SKM-1 treated with dmso at 0.1 percent for 144 hours (cell line): ENCODE measurements around the gene SLC22A15.
"Not testable (repeated sequence)": the region's sequence is repeated elsewhere in the genome, so short reads cannot be mapped to it uniquely, and the experiment has no call there.

Experiments used
- DNase-seq: peaks from one replicate; lab custom pipeline; 2025; ENCODE audit not compliant: unreplicated experiment; lab: John Stamatoyannopoulos, UW

Gene SLC22A15

GRCh38 chr1:116031302-116031835, 55.1 kb downstream of the SLC22A15 start:
- DNase-seq, result no peak

GRCh38 chr1:116033322-116033721, 57.0 kb downstream of the SLC22A15 start:
- DNase-seq, result no peak

- DNase-seq, result no peak
Measured at GRCh38 chr1:116036255-116036654, 59.9 kb downstream of the SLC22A15 start.

DNA sequence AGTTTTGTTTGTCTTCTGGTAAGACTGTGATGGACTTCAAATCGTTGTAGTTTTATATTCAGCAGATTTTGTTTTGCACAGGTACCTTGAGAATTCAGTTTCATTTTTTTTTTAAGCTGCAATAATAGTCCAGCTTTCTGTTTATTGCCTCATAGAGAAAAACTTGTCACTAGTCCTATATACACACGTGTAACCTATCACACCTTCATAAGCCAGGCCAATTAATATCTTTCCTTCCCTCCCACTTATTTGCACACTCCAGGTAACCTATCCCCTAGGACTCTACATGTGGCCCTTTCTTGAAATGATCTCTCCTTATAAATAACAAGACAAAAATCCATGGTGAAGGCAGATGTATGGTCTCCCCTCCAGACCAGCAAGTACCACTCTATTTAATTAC, 62.4 kb downstream of the SLC22A15 start:
- DNase-seq, result no peak

DNA sequence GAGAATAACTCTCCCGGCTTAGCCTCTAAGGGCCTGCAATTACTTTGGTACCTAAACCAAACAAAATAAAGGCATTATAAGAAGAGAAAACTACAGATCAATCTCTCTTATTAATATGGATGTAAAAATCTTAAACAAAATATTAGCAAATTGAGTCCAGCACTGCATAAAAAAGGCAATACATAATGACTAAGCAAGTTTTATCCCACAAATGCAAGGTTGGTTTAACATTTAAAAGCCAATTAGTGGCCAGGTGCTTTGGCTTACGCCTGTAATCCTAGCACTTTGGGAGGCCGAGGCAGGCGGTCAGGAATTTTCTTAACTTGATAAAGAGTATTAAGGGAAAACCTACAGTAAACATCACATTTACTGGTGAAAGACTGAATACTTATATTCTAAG, 67.8 kb downstream of the SLC22A15 start:
- DNase-seq, result no peak

DNA sequence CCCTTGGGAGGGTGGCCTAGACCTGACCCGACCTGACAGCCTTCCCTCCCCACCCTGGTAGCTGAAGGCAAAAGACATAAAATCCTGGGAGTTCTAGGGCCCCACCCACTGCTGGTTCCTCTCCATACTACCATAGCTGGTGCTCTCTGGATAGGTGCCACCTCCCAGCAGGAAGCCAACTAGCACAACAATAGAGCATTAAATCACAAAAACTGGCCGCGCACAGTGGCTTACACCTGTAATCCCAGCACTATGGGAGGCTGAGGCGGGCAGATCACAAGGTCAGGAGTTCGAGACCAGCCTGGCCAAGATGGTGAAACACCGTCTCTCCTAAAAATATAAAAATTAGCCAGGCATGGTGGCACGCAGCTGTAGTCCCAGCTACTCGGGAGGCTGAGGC, 70.6 kb downstream of the SLC22A15 start:
- not testable (repeated sequence) for DNase-seq

- DNase-seq, result not testable (repeated sequence)
Measured at GRCh38 chr1:116051896-116052295, 75.6 kb downstream of the SLC22A15 start.

- no peak for DNase-seq
Measured at GRCh38 chr1:116062201-116062600, 85.9 kb downstream of the SLC22A15 start.

- DNase-seq, result no peak
Measured at GRCh38 chr1:116064616-116065015, 88.3 kb downstream of the SLC22A15 start.

- no peak for DNase-seq
Measured at GRCh38 chr1:116066868-116067565, 90.7 kb downstream of the SLC22A15 start.

DNA sequence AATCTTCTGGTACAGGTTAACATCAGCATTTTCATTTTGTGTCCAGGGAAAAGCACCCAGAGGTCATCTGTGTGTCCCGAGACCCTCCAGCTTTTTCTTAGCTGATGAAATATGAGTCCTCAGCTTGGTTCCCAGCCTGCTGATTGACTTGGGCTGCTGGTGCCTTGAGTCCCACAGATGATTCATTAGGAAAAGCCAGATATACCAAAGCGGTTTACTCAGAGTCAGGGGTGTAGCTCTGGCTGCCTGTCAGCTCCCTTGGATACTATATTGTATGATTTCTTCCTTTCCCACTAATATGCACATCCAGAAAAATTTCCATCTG, 91.2 kb downstream of the SLC22A15 start:
- no peak for DNase-seq

DNA sequence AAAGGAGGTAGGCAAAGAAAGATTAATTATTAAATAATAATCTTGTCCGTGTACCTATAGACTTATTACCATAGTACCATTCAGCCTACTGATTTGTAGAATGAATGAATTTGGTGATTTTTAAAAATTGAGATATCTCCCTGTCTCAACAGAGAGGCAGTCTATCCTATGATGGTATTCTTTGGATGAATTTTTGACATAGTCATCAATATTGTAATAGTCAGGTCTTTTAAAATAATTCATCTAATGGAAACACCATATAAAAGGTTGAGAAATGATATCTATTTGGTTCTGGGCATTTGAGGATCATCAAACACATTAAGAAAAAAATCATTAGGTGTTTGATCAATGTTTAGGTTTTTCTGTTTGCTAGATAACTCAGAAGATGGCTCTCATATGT, 99.3 kb downstream of the SLC22A15 start:
- DNase-seq, result no peak

DNA sequence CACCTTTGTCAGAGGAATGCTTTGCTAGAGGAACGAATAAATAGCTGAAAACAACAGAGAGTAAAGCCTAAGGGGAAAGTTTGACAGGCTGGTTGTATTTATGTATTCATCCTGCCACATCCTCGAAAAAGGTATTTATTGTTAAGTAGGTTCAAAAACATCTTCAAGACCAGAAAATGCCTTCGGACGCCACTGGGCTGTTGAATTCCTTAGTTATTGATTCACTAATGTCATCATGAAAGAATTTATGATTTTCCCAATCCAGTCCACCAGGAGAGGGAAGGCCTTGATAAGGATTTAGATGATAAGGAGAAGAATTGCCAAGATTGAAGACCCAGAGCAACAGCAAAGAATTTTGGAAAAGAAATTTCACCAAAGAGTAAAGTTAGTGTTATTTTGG, 99.7 kb downstream of the SLC22A15 start:
- DNase-seq, result no peak

DNA sequence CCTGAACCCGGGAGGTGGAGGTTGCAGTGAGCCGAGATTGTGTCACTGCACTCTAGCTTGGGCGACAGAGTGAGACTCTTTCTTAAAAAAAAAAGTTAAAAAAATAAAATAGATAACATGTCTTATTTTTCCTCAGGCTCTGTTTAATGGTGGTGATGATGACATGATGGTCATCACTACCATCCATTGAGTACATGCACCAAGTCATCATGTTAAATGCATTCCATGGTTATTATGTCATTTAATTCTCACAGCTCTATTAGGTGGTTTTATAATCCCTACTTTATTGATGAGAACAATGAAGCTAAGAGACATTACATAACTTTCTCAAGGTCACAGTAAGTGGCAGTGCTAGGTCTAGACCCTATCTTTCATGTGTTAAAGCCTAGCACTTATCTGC, 100.5 kb downstream of the SLC22A15 start:
- DNase-seq, result no peak

GRCh38 chr1:116078699-116079223, 102.4 kb downstream of the SLC22A15 start:
- DNase-seq, result no peak

GRCh38 chr1:116087628-116088027, 111.3 kb downstream of the SLC22A15 start:
- DNase-seq, result no peak

- DNase-seq, result no peak
Measured at GRCh38 chr1:116089870-116090269, 113.6 kb downstream of the SLC22A15 start.

GRCh38 chr1:116091083-116091482, 114.8 kb downstream of the SLC22A15 start:
- DNase-seq, result no peak

- DNase-seq, result no peak
Measured at GRCh38 chr1:116092752-116093489, 116.6 kb downstream of the SLC22A15 start.

DNA sequence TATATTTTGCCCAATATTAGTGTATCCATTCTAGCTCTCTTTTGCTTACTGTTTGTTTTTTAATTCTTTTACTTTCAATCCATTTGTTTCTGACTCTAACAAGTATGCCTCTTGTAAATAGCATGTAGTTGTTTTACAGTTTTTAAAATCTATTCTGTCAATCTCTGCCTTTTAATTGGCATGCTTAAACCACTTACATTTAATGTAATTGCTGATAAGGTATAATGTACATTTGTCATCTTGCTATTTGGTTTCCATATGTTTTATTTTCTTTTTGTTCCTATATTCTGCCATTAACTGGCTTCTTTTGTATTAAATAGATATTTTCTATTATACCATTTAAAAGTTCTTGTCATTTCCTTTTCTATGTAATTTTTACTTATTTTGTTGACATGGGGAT, 118.7 kb downstream of the SLC22A15 start:
- no peak for DNase-seq

- DNase-seq, result no peak
Measured at GRCh38 chr1:116096013-116096618, 119.8 kb downstream of the SLC22A15 start.

- DNase-seq, result no peak
Measured at GRCh38 chr1:116097626-116098025, 121.3 kb downstream of the SLC22A15 start.
